IPS-18a (cell line): ENCODE results near the gene NBPF26.
"Not testable (repeated sequence)": the region's sequence is repeated elsewhere in the genome, so short reads cannot be mapped to it uniquely, and the experiment has no call there.

Source experiments
- H3K27ac ChIP-seq: one replicate; pipeline ENCODE4 v1.5.1; 2013; ENCODE audit warnings: low read length
- H3K27me3 ChIP-seq: one replicate; pipeline ENCODE4 v1.6.1; 2013; ENCODE audit warnings: mild to moderate bottlenecking, low read length; ENCODE audit not compliant: control insufficient read depth, insufficient read depth
- H3K36me3 ChIP-seq: one replicate; pipeline ENCODE4 v1.6.1; 2013; ENCODE audit warnings: low read depth, low read length; ENCODE audit not compliant: control insufficient read depth
- H3K4me1 ChIP-seq: one replicate; pipeline ENCODE4 v1.6.1; 2013; ENCODE audit warnings: low read depth, low read length; ENCODE audit not compliant: control insufficient read depth
- H3K4me3 ChIP-seq: one replicate; pipeline ENCODE4 v1.5.1; 2013; ENCODE audit warnings: low read length
- H3K9ac ChIP-seq: one replicate; pipeline ENCODE4 v1.6.1; 2013; ENCODE audit warnings: mild to moderate bottlenecking, low read length, moderate library complexity
- H3K9me3 ChIP-seq: one replicate; pipeline ENCODE4 v1.6.1; 2013; ENCODE audit warnings: low read depth, low read length; ENCODE audit not compliant: control insufficient read depth

The NBPF26 gene

DNA sequence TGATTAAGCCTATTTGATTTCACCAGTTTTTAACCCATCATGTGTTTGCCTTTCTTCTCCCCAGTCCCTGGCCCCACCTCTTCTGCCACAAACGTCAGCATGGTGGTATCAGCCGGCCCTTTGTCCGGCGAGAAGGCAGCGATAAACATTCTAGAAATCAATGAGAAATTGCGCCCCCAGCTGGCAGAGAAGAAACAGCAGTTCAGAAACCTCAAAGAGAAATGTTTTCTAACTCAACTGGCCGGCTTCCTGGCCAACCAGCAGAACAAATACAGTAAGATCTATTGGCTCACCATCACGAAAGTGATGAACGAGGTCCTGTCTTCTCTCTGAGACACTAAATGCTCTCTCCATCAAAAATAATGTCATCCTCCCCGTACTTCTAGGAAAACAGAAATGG, 88.1 kb downstream of the NBPF26 start:
- not testable (repeated sequence) for H3K36me3 ChIP-seq

DNA sequence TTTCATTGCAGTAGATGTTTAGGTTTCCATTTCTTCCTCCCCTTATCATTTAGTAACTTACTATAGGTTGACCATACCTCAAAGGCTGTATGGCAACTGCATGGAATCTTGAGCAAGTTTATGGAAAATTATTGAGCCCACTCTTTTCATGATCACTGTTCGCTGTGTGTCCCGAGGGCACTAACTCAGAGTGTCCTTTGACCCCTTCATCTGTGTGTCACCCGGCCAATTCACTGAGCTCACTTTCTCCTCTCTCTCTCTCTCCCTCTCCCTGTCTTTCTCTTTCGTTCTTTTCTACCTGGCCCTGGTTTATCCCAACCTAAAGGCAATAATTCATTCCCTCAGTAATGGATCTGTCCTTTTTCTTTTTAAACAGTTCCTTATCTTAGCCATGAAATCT, 101.3 kb downstream of the NBPF26 start:
- not testable (repeated sequence) for H3K4me3 ChIP-seq, H3K27ac ChIP-seq, H3K36me3 ChIP-seq, H3K27me3 ChIP-seq, H3K9me3 ChIP-seq, H3K9ac ChIP-seq, H3K4me1 ChIP-seq

More for the DNA sequence above, 88.1 kb downstream of the NBPF26 start:
- not testable (repeated sequence) for H3K9me3 ChIP-seq, H3K9ac ChIP-seq, H3K4me3 ChIP-seq, H3K27ac ChIP-seq, H3K4me1 ChIP-seq, H3K27me3 ChIP-seq

DNA sequence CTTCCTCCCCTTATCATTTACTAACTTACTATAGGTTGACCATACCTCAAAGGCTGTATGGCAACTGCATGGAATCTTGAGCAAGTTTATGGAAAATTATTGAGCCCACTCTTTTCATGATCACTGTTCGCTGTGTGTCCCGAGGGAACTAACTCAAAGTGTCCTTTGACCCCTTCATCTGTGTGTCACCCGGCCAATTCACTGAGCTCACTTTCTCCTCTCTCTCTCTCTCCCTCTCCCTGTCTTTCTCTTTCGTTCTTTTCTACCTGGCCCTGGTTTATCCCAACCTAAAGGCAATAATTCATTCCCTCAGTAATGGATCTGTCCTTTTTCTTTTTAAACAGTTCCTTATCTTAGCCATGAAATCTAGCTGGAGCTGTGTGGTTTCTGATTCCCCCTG, 102.9 kb downstream of the NBPF26 start:
- not testable (repeated sequence) for H3K4me3 ChIP-seq, H3K4me1 ChIP-seq, H3K9ac ChIP-seq, H3K9me3 ChIP-seq, H3K27me3 ChIP-seq, H3K36me3 ChIP-seq, H3K27ac ChIP-seq

DNA sequence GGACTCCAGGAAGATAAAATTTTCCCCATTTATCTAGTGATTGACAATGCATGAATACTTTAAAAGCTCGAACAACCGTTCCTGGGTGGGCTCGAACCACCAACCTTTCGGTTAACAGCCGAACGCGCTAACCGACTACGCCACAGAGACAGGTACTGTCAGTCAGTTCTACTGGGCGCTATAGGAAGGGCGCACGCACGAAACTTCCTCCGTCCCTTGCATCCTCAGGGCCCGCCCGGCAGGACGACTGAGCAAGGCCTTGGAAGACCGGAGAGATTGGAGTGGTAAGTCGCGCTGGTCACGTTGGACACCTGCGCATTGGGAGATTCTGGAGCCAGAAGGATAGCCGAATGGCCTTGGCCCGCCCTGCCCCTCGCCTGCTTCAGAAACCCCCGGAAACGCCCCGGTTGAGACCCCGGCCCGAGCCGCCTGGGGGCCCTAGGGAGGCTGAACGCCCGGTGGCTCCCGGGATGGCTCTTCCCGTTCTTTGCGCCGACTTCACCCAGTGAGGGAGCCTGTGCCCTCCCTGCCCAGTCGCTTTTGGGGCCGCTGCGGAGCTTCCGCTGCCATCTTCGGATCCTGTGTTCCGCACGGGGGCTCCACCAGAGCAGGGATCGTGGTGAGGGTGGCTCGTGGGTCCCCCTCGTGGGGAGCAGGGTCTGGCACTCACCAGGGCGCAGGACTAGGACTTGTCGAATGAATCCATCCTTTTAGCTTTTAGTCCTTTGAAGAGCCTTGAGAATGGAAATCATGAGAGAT, 120.6 kb downstream of the NBPF26 start:
- not testable (repeated sequence) for H3K4me3 ChIP-seq, H3K27me3 ChIP-seq, H3K9me3 ChIP-seq, H3K9ac ChIP-seq, H3K27ac ChIP-seq, H3K4me1 ChIP-seq, H3K36me3 ChIP-seq

DNA sequence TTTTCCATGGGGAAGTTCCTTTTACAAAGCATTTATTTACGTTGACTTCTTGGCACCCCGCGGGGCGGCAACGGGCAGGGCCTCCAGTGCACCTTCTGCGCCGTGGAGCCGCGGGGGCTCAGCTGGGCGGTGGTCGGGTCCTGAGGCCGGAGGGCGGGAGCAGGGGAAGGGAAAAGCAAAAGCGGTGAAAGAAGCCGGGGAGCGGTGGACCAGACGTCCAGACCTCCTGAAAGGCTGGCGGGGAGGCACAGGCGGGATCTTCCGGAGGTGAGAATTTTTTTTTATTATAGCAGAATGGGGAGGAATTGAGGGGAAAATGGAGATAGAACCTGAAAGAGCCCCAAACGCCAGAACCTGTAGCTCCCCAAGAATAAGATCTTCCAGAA, 121.2 kb downstream of the NBPF26 start:
- not testable (repeated sequence) for H3K27me3 ChIP-seq, H3K4me3 ChIP-seq, H3K9me3 ChIP-seq, H3K9ac ChIP-seq, H3K36me3 ChIP-seq, H3K27ac ChIP-seq, H3K4me1 ChIP-seq

DNA sequence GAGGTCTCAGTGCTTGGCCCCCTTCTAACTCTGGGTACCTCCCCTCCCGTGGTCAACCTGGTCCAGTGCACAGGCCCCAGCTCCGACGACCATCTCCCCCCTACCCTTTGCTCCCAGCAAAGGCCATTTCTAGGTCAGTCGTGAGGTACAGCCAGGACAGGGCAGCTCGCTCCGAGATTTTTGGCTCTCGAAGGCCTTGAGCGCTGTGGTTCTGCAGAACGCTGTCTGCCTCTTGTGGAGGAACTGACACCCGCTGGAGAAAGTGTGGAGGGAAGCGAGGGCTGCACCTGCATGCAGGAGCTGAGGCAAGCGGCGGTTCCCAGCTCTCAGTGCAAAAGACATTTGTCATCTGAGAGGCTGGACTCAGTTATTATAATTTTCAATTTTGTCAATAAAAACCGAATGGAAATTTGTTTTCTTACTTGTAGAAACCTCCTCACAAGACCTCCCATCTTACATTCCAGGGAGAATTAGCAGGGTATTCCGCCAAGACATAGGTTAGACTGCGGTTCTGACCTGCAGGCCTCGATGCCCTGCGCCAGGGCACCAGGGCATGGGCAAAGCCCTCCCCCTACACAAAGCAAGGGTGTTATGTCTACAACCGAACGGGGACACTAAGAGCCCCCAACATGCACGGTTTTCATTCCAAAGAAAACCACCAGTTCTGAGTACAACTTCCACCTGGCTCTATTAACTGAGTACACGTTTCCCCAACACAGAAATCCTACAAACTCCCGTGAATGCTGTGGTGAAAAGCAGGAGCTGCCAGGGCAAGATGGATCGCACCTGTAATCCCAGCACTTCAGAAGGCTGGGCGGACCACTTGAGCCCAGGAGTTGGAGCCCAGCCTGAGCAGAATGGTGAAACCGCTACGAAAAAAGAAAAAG, 125.9 kb downstream of the NBPF26 start:
- H3K4me3 ChIP-seq, H3K9me3 ChIP-seq, H3K27me3 ChIP-seq, H3K36me3 ChIP-seq, H3K27ac ChIP-seq, H3K4me1 ChIP-seq, H3K9ac ChIP-seq: not testable (repeated sequence)

DNA sequence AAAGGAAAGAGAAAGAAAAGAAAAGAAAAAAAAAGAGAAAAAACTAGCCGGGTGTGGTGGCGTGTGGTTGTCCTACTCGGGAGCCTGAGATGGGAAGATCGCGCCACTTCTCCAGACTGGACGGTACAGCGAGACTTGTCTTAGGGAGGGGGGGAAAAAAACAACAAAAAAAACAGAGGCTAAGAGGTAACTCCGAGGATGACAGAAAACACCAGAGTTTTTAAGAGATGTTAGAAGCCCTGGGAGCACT, 126.5 kb downstream of the NBPF26 start:
- not testable (repeated sequence) for H3K4me3 ChIP-seq, H3K9ac ChIP-seq, H3K4me1 ChIP-seq, H3K27ac ChIP-seq, H3K9me3 ChIP-seq, H3K27me3 ChIP-seq, H3K36me3 ChIP-seq

DNA sequence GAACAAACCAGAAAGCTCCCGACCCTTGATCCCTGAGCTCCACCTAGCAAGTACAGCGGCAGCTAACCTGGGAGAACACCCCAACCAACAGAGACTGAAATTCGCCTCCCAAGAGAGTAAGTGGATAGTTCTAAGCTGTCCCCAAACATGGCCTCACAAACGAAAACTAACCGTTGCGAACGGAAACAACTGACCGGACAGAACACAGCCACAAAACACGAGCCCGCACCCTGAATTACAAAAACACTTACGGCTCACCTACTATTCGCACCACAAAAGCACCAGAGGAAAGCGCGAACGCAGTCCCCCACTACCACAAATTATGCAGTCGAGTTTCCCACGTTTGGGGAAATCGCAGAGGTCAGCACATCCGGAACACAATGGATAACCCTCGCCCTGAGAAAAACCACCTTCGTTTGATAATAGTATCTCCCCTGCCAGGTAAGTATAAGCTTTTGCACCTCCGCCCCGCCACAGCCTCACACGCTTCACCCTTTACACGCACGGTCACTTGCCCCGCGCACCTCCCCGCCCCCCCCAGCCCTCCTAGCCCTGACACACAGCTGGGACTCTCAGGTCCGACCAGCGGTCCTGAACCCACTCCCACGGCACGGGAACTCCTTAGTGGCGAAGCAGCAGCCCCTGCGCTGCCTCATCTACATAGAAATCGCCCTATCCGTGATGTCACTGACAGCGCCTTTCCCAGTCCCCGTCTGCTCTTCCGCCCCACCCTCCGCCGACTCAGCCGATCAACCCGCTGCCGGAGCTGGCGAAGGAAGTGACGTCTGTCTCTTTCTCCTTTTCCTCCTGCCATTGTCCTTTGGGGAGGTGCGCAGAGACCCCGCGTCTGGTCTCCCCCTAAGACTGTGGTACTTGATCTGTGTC, 127.0 kb downstream of the NBPF26 start:
- H3K4me3 ChIP-seq, H3K36me3 ChIP-seq, H3K9ac ChIP-seq, H3K27ac ChIP-seq, H3K9me3 ChIP-seq, H3K27me3 ChIP-seq, H3K4me1 ChIP-seq: not testable (repeated sequence)

DNA sequence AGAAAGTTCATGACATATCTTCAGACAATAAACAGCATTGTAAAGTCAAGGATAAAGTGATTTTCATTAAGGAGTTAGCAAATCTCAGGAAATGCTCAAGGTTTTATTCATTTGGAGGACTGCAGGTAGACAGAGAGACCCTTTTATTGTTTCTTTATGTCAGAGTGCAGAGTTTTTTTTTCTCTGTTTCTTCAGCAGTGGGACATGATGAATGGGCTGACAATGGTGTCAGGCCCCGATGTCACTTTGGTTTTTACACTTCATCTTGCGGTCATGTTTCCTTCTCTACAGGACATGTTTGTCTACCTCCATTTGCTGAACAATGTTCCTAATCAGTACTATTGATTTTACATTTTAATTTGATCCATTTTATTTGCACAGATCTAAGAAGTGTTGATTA, 134.4 kb downstream of the NBPF26 start:
- not testable (repeated sequence) for H3K4me1 ChIP-seq, H3K9me3 ChIP-seq, H3K36me3 ChIP-seq, H3K27ac ChIP-seq, H3K27me3 ChIP-seq, H3K9ac ChIP-seq, H3K4me3 ChIP-seq

DNA sequence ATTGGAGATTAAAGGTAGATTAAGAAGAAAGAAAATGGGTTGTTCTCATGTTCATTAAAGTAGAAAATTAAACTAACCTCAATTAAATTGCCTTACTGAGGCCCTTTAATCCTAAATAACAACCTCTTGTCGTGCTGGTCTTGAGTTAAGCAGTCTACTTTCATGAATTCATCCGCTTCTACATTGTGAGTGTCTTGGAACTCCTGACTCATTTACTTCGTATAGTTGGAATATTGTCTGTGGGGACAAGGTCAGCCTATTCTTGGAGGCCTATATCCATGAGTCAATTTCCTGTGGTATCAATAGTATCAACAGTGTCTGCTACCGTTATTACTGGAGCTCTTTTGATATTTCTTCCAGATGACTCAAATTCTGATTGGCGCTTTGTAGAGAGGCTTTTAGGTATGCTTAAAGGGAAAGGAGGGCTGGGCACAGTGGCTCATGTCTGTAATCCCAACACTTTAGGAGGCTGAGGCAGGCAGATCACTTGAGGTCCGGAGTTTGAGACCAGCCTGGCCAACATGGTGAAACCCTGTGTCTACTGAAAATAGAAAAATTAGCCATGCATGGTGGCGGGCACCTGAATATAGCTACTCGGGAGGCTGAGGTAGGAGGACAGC, 136.0 kb downstream of the NBPF26 start:
- not testable (repeated sequence) for H3K4me1 ChIP-seq, H3K9me3 ChIP-seq, H3K27ac ChIP-seq, H3K36me3 ChIP-seq, H3K27me3 ChIP-seq, H3K9ac ChIP-seq, H3K4me3 ChIP-seq

DNA sequence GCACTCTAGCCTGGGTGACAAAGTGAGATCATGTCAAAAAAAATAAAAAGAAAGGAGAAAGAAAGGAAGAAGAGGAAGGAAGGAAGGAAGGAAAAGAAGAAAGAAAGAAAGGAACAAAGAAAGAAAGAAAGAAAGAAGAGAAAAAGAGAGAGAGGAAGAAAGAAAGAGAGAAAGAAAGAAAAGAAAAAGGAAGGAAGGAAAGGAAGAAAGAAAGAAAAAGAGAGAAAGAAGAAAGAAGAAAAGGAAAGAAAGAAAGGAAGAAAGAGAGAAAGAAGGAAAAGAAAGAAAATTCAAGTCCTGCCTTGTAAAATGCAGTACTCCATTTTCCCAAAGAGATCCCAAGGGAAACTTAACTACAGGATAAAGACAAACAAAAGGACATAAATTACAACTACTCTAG, 154.5 kb downstream of the NBPF26 start:
- not testable (repeated sequence) for H3K27ac ChIP-seq, H3K9me3 ChIP-seq, H3K4me3 ChIP-seq, H3K9ac ChIP-seq, H3K4me1 ChIP-seq, H3K27me3 ChIP-seq, H3K36me3 ChIP-seq
